Measurements from ENCODE around the gene TMEM214.

Gene TMEM214

DNA sequence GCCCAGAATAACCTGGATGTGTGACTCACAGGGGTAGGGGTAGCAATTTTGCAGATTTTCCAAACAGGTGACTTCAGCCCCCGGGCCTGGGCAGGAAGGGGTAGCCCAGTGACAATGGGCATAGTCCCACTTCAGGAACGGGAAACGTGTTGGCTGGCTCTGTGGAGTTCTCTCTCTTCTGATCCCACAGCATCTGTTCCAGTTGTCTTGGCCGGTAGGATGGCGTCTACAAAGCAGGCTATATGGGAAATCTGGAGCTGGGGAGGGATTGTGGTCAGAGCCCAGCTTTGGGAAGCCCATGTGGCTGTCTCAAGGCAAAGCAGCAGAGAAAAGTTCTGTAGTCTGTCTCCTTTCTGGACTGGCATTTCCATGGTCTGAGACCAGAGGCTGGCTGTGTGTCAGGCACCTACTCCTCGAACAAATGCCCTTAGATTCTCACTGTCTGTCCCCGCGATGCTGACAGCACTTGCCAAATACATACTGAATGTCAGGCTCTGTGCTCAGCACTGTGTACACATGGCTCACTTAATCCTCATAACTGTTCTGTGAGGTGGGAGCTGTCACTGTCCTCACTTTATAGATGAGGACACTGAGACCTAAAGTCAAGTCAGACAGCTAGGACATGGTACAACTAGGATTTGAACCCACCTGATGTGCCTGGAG, 17.9 kb upstream of the TMEM214 start:
- Histone ChIP-seq H3K79me2 (peaks cover 25% of the 10 kb centered on the region), H3K4me2 (ENCODE audit: low read length) (no peak overlapping the region), H3K36me3 (ENCODE audit: control insufficient read depth, insufficient read depth, low read length) (no peaks in the 10 kb centered on the region), H3K9me3 (ENCODE audit: control insufficient read depth, low read length) (no peaks in the 10 kb centered on the region), H2AFZ (no peak overlapping the region), H3K27ac (peak overlapping the region; percentile 45), H3K27me3 (ENCODE audit: control insufficient read depth, insufficient read depth, low read length) (no peaks in the 10 kb centered on the region), H3K9ac (no peak overlapping the region), H3K4me1 (peaks cover 21% of the 10 kb centered on the region), H3K4me3 (ENCODE audit: low read depth, low read length) (no peak overlapping the region)
- TF ChIP-seq, protein P1, sequence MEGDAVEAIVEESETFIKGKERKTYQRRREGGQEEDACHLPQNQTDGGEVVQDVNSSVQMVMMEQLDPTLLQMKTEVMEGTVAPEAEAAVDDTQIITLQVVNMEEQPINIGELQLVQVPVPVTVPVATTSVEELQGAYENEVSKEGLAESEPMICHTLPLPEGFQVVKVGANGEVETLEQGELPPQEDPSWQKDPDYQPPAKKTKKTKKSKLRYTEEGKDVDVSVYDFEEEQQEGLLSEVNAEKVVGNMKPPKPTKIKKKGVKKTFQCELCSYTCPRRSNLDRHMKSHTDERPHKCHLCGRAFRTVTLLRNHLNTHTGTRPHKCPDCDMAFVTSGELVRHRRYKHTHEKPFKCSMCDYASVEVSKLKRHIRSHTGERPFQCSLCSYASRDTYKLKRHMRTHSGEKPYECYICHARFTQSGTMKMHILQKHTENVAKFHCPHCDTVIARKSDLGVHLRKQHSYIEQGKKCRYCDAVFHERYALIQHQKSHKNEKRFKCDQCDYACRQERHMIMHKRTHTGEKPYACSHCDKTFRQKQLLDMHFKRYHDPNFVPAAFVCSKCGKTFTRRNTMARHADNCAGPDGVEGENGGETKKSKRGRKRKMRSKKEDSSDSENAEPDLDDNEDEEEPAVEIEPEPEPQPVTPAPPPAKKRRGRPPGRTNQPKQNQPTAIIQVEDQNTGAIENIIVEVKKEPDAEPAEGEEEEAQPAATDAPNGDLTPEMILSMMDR (IDR thresholded peaks at IDR 0.05): no peak

DNA sequence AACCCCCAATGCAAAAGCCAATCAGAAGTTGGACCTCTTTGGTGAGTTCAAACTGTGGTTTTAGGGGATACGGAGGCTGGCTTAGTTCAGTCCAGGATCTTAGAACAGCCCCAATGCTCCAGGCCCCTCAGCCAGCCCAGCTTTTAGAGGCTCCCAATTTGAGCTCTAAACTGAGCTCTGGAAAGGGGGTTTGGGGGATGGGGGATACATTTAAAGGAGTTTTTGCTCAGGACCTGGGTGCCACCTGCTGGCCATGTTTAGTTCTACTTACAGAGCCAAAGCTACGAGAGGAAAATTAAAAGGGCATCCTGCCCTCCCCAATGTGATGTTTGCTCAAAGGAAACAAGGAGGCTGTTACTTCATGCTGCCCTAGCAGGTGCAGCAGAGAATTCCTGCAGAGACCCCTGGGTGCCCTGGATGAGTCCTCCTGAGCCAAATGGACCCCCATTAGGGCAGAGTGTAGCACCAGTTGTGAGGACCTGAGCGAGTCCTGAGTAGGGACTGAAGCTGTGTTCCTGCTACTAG, 15.9 kb upstream of the TMEM214 start:
- Histone ChIP-seq H3K27me3 (ENCODE audit: control insufficient read depth, insufficient read depth, low read length) (no peaks in the 10 kb centered on the region), H3K4me3 (ENCODE audit: low read depth, low read length) (no peak overlapping the region), H3K4me1 (peaks cover 18% of the 10 kb centered on the region), H3K4me2 (ENCODE audit: low read length) (no peak overlapping the region), H3K36me3 (ENCODE audit: control insufficient read depth, insufficient read depth, low read length) (no peaks in the 10 kb centered on the region), H3K27ac (no peak overlapping the region), H2AFZ (no peak overlapping the region), H3K9ac (no peak overlapping the region), H3K9me3 (ENCODE audit: control insufficient read depth, low read length) (no peaks in the 10 kb centered on the region), H3K79me2 (peaks cover 32% of the 10 kb centered on the region)
- TF ChIP-seq, protein P1 (IDR thresholded peaks at IDR 0.05): peak; percentile 76

DNA sequence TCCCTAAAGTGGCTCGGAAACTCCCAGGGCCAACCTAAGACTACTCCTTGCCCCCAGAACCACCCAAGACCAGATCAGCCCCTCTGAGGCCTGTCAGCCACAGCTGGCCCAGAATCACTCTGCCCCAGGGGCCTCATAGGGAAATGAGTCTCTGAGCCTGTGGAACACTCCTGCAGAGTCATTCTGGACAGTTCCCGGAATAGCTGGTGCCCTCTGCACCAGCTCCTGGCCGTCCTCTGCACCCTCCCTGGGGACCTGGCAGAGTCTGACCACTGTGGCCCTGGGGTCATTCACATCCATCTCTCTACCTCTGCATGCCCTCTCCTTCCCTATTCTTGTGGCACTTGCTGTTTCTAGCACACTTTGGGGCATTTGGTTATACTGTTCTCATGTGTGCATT, 14.6 kb upstream of the TMEM214 start:
- Histone ChIP-seq H3K27ac (no peak overlapping the region), H2AFZ (no peak overlapping the region), H3K79me2 (peaks cover 40% of the 10 kb centered on the region), H3K4me3 (ENCODE audit: low read depth, low read length) (no peak overlapping the region), H3K36me3 (ENCODE audit: control insufficient read depth, insufficient read depth, low read length) (no peaks in the 10 kb centered on the region), H3K9ac (no peak overlapping the region), H3K4me2 (ENCODE audit: low read length) (no peak overlapping the region), H3K4me1 (peaks cover 18% of the 10 kb centered on the region), H3K27me3 (ENCODE audit: control insufficient read depth, insufficient read depth, low read length) (no peaks in the 10 kb centered on the region), H3K9me3 (ENCODE audit: control insufficient read depth, low read length) (no peaks in the 10 kb centered on the region)
- TF ChIP-seq, protein P1 (IDR thresholded peaks at IDR 0.05): no peak

DNA sequence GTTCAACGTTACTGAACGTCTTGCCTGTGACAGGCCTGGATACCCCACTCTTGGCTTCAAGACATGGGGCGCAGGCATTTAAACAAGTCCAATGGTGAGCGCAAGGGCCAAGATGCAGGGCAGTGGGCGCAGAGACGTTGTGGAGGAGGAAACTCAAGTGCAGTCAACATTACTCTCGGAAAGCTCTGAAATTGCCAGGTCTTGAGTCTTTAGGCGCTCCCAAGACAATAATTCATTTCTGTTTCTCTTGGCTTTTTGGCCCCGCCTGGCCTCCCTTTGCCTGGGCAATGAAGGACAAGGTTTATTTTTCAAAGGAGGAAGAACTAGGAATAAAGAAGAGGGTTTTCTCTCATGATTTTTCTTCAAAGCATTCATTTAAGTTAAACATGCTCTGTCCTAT, 13.3 kb upstream of the TMEM214 start:
- Histone ChIP-seq H3K36me3 (ENCODE audit: control insufficient read depth, insufficient read depth, low read length) (no peaks in the 10 kb centered on the region), H3K4me3 (ENCODE audit: low read depth, low read length) (no peak overlapping the region), H2AFZ (no peak overlapping the region), H3K79me2 (peaks cover 40% of the 10 kb centered on the region), H3K4me2 (ENCODE audit: low read length) (no peak overlapping the region), H3K27me3 (ENCODE audit: control insufficient read depth, insufficient read depth, low read length) (no peaks in the 10 kb centered on the region), H3K4me1 (peaks cover 16% of the 10 kb centered on the region), H3K27ac (peak overlapping the region; percentile 54), H3K9me3 (ENCODE audit: control insufficient read depth, low read length) (no peaks in the 10 kb centered on the region), H3K9ac (no peak overlapping the region)
- TF ChIP-seq, protein P1 (IDR thresholded peaks at IDR 0.05): no peak

Measured in parathyroid adenoma (tissue), 2 donors.